ENCODE data around the gene ZNF770. TPM values are rescaled to one million over a fixed set of nuclear protein-coding genes. Genes with fewer than 3 reads are reported as not detected.

ZNF770 gene, protein sequence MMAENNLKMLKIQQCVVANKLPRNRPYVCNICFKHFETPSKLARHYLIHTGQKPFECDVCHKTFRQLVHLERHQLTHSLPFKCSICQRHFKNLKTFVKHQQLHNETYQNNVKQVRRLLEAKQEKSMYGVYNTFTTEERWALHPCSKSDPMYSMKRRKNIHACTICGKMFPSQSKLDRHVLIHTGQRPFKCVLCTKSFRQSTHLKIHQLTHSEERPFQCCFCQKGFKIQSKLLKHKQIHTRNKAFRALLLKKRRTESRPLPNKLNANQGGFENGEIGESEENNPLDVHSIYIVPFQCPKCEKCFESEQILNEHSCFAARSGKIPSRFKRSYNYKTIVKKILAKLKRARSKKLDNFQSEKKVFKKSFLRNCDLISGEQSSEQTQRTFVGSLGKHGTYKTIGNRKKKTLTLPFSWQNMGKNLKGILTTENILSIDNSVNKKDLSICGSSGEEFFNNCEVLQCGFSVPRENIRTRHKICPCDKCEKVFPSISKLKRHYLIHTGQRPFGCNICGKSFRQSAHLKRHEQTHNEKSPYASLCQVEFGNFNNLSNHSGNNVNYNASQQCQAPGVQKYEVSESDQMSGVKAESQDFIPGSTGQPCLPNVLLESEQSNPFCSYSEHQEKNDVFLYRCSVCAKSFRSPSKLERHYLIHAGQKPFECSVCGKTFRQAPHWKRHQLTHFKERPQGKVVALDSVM
- total RNA-seq (2014; rRNA removed; shearing (Covaris generic)), result 13.9 and 22.9 TPM in 2 replicates
- polyA plus RNA-seq (2015; cell fraction: cytosol; rRNA removed), result 23.0 and 32.8 TPM in 2 replicates
- 29.9 and 30.0 TPM in 2 replicates for polyA plus RNA-seq (2015; cell fraction: nucleus; rRNA removed)

DNA sequence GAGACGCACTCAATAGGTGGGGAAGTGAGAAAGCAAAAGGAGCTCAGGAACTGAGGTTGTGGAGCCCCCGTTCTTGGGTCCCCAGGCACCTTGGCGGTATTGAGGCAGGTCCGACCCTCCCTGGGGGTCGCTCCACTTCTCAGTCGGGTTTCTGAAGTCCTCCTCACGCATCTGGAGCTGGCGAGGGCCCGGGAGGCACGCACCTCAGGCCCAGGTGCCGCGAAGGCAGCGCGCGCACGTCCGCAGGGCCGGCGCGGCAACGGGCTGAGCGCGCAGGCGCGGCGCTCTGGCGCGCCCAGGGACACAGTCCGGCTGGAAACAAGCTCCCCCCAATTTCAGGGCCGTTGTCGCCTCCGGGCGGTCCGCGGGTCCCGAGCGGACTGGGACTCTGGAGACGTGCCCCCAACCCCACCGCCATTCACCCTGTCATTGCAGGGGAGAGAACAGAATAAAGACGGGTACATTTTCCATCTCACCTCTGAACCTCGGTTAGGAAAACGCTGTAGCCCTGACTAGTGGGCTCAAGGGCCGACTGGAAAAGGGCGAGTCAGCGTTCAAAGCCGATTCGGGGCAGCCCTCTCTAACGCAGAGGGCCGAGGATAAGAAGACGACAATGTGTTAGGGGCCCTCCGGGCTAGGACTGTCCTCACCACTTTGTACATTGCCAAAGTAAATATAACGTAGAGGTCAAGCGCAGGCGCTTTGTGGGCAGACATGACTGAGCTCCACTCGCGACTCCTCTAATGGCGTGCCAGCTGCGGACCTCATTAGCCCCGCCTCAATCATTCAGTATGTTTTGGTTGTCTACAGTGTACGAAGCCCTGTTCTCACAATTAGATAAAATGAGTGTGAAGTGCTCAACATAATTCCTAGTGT is at the start of gene ZNF770:
TSS of gene ZNF770 (minus strand) at position 261 of the 876 bp plus-strand sequence. CDS start 4,853 bp downstream, outside the sequence.
- peak; percentile 68 for DNase-seq (ENCODE audit: low read depth)

DNA sequence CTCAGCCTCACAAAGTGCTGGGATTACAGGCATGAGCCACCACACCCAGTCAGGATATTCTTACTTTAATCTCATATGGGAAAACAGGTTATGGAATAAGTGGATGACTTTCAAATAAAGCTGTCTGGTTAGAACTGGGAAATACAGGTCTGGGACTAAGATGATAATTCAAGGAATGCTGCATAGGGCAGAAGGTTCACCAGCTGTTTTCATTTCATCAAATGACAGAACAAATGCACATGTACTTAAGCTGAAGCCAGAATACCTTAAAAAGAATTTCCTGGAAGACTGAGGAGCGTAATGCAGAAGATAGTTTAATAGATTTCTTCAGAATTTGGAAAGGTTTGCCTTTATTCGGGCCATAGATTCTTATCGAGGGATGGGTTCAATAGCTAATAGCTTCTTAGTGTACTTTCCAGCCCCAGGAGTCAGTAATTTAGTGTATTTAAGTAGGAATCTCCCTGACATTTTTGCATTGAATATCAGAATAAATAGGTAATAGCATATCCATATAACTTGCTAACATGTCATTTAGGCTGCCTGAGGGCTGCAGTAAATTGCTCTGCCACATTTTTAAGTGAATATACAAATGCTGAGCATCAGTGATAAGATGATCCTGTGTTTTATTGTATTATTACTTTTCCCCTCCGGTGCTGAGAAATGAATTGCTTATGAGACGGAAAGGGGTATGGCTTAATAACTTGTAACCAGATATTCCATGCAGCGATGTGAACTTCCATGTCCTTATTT is 40.3 kb upstream of the ZNF770 start:
- DNase-seq (ENCODE audit: low read depth), result no peak

DNA sequence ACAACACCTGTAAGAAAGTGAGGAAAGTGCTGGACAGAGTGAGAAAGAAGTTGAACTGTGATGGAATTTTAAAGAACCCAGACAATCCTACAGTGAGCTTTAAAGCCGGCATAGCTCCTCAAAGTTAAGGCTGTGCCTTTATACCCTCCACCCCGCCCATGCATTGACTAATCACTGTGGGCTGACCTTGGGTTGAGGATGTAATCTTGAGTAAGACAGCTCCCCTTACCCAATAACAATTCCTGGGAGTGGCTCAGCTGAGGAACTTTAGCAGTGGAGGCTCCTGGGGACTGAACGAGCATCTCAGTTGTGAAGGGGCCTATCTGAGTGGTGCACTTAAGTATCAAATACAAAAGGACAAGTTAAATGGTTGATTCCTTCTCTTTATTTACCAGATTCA is 35.7 kb upstream of the ZNF770 start:
- DNase-seq (ENCODE audit: low read depth), result peak; percentile 18

DNA sequence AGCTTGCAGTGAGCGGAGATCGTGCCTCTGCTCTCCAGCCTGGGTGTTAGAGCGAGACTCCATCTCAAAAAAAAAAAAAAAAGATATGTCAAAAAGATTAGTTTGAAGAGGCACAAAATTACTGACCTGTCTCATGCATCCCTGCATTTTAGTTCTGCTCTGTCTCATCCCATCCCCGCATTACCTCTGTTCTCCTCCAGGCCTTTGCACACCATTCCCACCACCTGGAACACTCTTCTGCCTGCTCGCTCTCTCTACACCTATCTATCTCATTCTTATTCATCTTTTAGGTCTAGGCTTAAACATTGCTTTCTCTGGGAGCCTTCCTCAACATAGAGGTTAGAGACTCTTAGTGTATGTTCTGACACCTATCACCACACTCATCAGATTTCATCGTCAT is 32.9 kb upstream of the ZNF770 start:
- no peak for DNase-seq (ENCODE audit: low read depth)

DNA sequence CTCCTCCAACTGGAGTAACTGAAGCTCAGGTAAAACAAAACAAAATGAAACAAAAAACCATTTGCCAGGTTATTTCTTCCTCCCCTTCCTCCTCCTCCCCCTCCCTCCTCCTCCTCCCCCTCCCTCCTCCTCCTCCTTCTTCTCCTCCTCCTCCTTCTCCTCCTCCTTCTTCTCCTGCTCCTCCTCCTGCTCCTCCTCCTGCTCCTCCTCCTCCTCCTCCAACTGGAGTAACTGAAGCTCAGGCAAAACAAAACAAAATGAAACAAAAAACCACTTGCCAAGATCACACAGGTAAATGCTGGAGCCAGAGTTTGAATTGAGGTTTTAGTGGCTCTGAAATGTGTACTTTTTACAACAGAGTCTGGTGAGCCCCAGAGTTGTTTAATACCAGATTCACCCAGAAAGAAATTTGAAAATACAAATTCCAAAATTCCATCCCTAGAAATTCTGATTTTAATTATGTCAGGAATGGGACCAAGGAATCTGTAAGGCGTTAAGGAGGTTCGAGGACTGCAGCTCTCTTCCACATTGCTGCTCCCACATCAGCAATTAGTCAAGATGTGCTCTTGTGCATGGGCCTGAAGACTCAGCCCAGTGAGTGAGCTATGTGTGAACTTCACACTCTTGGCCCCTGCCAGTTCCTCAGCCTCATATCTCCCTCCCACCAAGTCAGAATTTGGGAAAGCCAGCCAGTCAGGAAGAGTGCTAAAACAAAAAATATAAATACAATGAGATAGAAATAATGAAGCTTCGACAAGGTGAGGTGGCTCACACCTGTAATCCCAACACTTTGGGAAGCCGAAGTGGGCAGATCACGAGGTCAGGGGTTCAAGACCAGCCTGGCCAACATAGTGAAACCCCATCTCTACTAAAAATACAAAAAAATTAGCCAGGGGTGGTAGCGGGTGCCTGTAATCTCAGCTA is 31.6 kb upstream of the ZNF770 start:
- DNase-seq (ENCODE audit: low read depth), result peak; percentile 44

DNA sequence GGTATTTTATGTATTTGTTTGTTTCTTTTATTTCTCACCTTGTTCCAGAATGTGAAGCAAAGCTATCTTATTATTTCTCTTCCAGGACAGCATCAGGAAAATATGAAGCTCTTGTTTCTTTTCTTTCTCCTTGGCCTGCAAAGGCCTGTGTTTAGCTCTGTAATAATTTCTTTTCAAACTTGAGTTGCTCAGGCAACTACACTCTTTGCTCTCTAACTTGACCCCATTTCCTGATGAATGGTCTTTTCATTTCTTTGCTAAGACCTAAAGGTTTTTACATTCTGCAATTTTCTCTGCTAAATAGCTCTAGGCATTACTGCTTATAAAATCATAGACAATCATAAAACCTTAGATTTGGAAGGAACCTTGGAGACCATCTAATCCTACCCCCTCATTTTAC is 26.2 kb upstream of the ZNF770 start:
- no peak for DNase-seq (ENCODE audit: low read depth)

DNA sequence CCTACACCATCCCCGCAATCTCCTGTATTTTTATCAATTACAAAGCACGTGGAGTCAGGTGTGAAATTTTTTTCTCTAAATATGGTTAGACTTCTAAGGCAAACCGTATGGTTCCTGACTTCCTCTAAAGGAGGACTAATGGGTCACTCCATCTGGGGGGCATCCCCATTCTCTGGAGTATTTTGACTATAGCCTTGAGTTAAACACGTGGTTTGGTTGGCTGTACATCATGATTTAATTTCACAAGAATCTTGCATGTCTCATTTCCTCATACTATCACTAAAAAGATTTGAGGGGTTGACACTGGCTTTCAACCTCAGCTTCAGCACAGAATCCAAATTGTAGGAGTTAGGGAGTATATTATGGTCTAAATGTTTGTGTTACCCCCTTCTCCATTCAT is 25.3 kb upstream of the ZNF770 start:
- DNase-seq (ENCODE audit: low read depth), result peak; percentile 17

DNA sequence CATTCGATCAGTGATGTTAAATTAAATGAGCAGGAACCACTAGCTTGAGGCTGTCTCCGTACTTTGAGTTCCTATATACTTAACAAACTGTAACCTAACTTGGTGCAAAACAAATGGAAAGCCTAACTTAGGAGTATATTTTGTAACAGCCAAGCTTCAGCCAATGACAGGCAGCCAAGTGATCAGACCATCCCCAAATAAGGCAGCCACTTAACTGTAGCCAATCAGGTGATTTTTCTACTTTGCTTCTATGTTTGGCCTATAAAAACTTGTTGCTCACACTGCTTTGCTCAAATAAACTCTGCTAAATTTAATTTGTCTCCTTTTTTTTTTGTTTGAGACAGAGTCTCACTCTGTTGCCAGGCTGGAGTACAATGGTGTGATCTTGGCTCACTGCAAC is 19.3 kb upstream of the ZNF770 start:
- no peak for DNase-seq (ENCODE audit: low read depth)

DNA sequence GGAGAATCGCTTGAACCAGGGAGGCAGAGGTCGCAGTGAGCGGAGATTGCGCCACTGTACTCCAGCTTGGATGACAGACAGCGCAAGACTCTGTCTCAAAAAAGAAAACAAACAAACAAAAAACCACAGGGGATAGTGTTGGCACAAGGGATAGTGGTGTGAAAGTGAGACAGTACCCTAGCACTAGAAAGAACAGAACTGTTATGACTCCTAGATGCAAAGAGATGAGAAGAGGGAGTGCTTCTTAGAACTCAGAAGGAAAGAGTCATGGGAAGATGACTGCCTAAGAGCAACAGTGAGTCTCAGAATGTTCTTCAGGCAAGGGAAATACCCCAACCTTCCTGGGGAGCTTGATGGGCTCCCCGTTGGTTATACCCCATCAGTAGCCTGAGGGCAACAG is 17.8 kb upstream of the ZNF770 start:
- DNase-seq (ENCODE audit: low read depth), result no peak

DNA sequence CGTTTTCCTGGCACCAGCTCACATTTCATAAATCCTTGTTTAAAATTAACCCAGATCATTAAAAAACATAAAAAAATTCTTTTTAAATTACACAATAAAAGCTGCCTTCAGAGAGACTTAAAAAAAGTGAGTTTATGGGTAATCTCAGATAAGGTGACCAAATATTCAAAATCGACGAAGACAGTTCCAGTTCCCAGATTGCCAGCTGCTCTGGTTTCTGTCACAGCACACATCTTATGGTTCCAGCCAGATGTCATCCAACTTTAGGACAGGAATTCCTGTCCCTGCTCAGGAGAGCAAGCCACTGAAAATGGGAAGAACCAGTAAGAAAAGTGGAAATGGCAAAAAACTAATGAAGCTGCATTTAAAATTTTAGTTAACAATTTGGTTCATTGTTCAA is 15.8 kb upstream of the ZNF770 start:
- DNase-seq (ENCODE audit: low read depth), result no peak

DNA sequence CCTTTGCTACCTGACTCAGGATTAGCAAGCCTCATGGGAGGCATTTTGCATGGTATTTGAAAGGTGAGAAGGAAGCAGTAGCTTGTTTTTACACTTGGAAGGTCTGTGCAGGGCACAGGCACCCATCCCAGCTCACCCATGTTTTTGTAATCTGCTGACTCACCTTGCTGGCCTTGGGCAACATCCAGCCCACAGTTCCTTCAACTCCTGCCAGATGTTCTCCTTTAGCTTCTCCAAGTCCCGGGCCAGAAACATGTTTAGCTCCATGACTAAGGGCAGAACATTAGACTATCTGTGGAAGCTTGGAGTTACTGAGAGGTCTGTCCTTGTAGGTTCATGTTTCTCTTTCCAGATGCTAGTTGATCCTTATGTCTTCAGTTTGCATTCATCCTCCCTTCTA is 12.4 kb upstream of the ZNF770 start:
- DNase-seq (ENCODE audit: low read depth), result peak; percentile 95

DNA sequence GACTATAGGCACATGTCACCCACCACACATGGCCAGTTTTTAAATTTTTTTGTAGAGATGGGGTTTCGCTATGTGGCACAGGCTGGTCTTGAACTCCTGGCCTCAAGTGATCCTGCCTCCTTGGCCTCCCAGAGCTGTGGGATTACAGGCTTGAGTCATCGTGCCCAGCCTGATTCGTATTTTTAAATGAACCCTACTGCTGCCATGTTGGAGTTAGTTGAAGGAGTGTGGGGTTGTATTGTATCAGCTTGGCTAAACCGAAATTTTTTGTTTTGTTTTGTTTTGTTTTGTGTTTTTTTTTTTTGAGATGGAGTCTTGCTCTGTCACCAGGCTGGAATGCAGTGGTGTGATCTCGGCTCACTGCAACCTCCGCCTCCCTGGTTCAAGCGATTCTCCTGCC is 11.8 kb upstream of the ZNF770 start:
- DNase-seq (ENCODE audit: low read depth), result peak; percentile 44

DNA sequence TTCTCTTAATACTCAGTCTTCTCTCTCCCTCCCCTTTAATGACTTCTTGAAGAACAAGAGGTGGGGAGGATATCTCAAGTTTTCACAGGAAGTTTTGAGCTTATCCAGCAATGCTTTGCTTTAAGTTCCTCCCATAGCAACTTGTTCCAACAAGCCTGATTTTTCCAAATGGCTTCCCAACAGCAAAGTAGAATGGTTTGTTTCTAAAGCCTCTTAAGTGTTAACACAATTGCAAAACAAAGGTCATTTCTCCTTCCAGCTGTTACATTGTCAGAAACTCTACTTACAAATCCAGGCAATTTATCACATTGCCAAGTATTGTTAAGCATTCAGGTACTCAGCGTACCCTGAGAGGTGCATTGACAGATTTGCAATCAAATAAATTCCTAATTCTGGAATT is 6.8 kb upstream of the ZNF770 start:
- DNase-seq (ENCODE audit: low read depth), result no peak

DNA sequence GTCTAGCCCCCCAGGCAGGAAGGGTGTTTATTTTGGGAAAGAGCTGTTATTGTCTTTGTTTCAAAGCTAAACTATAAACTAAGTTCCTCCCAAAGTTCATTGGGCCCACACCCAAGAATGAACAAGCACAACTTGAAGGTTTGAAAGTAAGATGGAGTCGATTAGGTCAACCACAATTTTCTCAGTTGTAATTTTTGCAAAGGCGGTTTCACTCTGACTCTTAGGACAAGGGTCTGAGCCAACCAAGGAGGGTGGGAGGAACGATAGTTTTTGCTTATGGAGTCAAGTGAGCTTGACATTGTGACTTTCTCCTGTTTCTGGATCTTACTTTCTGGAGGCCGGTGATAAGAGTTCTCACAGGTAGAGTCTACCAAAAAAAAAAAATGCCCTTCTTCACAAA is 5.8 kb upstream of the ZNF770 start:
- no peak for DNase-seq (ENCODE audit: low read depth)

DNA sequence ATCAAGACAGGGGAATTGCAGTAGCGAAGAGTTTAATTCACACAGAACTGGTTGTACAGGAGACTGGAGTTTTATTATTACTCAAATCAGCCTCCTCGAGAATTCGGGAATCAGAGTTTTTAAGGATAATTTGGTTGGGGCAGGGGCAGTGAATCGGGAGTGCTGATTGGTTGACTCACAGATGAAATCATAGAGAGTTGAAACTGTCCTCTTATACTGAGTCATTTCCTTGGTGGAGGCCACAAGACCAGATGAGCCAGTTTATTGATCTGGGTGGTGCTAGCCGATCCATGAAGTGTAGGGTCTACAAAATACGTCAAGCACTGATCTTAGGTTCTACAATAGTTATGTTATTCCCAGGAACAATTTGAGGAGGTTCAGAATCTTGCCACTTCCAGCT is 5.3 kb upstream of the ZNF770 start:
- DNase-seq (ENCODE audit: low read depth), result no peak

DNA sequence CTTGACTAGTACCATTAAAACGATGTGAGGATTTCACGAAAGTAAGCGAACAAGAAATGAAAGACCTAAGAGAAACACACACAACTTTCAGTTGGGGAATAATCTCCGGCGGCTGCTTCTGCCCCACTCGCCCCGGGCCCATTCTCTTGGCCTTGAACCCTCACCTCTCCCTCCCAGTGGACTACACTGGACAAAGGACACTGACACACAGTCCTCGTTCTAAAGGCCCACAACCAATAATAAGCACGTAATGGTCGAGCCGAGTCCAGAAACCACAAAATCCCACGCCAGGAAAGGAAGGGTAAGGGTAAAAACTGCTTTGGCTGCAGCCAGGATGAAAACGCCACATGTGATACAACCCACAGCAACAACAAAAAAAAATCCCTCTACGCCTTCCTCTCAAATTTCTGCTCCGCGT is 469 bp downstream of the ZNF770 start:
- no peak for DNase-seq (ENCODE audit: low read depth)

DNA sequence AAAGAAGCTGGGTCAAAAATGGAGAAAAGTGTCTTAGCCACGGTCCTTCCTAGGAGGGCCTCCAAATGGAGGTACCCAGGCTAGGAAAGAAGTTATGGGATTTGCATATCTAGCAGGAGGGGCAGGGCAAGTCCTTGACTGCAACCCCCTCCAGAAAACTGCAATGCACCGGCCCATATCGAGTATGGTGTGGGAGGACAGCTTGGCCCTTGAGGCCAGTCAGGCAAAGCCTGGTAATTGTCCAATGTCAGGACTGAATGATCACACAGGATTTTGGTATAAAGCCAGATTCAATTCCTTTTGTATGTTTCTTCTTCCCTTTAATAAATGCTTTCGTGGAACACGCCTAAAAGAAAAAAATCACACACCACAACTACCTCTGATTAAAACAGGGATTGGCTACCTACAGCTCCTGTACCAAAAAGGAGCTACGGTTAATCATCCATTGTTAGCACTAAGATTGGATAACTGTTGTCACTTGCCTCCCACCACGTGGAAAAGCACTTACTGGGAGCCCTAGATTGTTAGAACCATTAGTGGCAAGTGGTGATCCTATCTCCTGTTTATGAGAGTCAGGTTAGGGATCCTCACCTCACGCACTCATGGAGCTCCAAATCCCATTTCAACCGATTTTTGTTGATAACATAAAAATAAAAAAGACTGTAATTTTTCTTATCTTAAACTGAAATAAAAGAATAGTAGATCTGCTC is 1.2 kb downstream of the ZNF770 start:
- DNase-seq (ENCODE audit: low read depth), result no peak

DNA sequence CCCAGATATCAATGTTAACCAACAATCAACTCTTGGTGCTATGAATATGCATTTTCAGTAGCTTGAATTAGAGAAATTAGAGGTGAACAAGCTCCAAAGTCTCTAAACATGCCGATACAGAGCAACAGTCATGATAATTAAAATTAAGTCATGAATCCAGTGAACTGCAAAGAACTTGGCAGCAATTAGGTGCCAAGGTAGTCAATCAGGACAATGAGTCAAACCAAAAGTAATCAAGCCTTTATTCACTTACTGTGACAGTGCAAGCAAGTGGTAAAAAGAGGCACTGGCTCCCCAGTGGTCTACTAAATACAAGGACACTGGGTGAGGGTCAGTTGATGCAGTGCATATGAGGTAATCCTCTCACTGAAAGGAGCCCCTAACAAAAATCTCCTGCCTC is 1.8 kb downstream of the ZNF770 start:
- DNase-seq (ENCODE audit: low read depth), result no peak

Measured in HT1080 (cell line).